Measurements from ENCODE around the gene MAP3K14.

The MAP3K14 gene

DNA sequence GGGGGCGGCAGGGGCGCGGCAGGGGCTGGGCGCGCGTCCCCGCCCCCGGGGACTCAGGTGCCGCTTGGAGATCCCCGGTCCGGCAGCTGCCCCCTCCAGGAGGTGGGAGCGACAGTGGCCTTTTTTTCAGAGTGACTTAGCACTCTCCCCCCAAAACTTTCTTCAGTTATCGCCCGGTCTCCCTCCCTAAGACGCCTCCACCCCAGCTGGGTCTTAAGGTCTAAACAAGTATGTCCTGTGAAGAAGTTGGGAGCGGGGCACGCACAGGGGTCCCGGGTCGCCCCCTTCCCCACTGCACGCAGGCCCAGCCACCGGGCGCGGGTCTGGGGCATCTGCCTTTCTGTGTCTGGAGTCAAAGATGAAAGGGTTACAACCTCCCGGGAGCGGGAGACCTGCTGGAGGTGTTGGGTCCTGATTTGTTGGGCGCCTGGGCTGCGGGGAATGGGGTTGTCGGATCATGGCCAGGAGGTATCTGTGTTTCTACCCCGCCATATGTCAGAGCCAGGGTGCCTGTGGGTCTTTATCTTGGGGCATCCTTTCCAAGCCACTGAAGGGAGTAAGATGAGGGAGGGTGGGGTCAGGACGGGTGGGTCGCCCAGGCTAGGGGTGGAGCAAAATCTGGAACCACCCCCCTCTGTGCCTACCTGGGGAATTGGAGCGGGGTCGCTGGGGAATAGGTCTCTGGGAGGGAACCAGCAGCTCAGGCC, 94.4 kb downstream of the MAP3K14 start:
- peak; percentile 51 for DNase-seq (ENCODE audit: low read depth)

DNA sequence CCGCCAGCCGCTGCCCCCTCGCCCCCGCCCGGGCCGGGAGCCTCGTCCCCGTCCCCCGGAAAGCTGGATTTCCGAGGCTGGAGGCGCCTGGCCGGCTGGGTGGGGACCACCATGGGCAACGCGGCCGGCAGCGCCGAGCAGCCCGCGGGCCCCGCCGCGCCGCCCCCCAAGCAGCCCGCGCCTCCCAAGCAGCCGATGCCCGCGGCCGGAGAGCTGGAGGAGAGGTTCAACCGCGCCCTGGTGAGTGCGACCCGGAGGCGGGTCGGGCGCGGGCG, 94.9 kb downstream of the MAP3K14 start:
- DNase-seq (ENCODE audit: low read depth): no peak

GRCh38 chr17:45221081-45222013, 95.5 kb downstream of the MAP3K14 start, which contains the start of gene FMNL1:
TSS of gene FMNL1 (plus strand) at chr17:45221885. CDS start at chr17:45222125, 240 bp downstream.
- peak; percentile 46 for DNase-seq (ENCODE audit: low read depth)

DNA sequence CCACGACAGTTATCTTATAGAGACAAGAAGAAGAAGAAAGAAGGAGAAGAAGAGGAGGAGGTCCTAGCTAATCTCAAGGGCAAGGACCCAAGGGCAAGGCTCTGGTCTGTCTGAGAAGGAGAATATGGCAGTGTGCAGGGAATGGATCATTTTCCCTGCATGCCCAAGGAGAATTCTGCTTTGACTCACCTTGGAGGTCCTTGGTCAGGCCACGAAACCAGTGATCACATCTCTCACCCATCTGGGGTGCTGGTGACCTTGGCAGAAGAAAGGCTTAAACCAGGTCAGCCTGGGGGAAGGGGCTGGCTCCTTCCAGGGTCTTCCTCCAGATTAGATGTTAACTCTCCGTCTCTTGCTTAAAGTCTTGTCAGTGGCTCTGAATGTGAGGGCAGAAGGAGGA, 96.7 kb downstream of the MAP3K14 start:
- no peak for DNase-seq (ENCODE audit: low read depth)

DNA sequence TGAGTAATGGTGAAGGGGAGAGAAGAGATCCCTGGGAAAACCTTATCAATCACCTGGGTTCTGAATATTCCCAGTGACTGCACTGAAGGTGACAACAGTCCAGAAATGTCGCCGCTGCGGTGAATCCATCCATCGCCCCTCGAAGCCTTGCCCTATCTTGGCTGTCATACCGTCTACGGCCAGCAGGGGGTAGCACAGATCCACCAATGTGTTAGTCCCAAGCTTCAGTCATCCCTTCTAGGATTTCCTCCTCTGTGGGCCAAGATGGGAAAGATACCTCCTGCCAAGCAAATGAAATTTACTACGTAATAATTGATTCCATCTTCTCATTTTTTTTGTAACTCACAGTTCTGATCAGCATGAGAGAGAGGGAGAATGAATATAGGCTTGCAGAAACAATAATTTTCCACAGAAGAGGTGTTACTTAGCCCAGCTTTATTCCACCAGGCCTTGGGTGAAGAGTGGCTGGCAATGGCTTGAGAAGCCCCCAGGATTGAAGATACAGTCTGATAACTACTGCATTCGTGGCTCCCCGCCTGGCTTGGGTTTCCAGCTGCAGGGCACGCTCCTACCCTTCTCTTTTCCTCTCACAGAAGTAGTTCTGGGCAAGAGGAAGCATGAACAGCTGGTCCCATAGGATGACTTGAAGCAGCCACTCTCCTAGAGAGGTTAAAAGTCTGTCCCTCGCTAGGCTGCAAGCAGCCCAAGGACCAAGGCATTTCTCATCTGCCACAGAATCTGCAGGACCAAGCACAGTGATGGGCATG, 97.7 kb downstream of the MAP3K14 start:
- DNase-seq (ENCODE audit: low read depth): peak; percentile 79
